ENCODE measurements around the gene TEX22. TPM values are rescaled to one million over a fixed set of nuclear protein-coding genes. Genes with fewer than 3 reads are reported as not detected.

The TEX22 gene
- total RNA-seq, 1 donor from 2014 or later = 4.1 TPM

DNA sequence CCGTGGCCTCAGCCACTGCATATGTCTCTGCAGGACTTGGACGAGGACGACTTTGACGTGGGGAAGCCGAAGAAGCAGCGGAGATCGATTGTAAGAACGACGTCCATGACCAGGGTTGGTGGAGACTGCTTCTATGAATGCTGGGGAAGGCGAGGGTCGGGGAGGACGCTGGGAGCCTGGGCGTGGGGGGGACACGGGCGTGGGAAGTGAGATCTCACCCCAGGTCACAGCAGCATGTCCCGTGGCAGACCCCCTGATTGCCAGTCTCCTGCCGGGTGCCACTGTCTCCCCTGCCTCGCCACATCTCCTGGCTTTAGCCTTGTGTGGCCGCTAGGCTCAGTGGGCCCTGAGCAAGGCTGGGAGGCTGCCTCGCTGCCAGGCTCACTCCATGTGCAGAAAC lies 29.9 kb upstream of the TEX22 start:
- TF ChIP-seq CTCF (conservative IDR thresholded peaks at IDR 0.05) = no peak
- H3K4me3 Mint-ChIP-seq = no peak overlapping the region

GRCh38 chr14:105368910-105369652 lies 29.3 kb upstream of the TEX22 start:
- DNase-seq (ENCODE audit: extremely low spot score, unreplicated experiment) = no peak
- Mint-ChIP-seq H3K36me3 (peaks cover 12% of the 10 kb centered on the region), H3K4me1 (ENCODE audit: unreplicated experiment) (no peaks in the 10 kb centered on the region), H3K27ac (no peak overlapping the region), H3K4me3 (no peak overlapping the region), H3K27me3 (no peaks in the 10 kb centered on the region), H3K9me3 (no peaks in the 10 kb centered on the region)
- no peak for TF ChIP-seq CTCF (conservative IDR thresholded peaks at IDR 0.05)

More for the DNA sequence above, 29.9 kb upstream of the TEX22 start:
- Mint-ChIP-seq H3K27ac (no peak overlapping the region), H3K27me3 (no peaks in the 10 kb centered on the region), H3K9me3 (no peaks in the 10 kb centered on the region), H3K4me1 (ENCODE audit: unreplicated experiment) (peaks cover 1% of the 10 kb centered on the region), H3K36me3 (peaks cover 11% of the 10 kb centered on the region)
- no peak for DNase-seq (ENCODE audit: extremely low spot score, unreplicated experiment)

DNA sequence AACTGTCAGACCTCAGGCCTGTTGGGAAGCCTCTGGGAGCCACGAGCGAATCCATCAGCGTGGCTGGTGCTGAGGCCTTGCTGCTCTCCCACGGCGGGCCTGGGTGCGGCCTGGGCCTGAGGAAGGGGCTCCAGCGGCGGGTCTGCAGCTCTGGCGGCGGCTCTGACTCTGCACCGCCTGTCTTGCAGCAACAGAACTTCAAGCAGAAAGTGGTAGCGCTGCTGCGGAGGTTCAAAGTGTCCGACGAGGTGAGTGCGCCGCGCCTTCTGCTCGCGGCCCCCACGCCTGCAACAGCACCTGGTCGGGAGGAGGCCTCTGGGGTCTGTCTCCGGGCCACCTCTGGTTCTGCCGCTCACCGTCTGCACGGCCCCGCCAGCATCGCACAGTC lies 28.7 kb upstream of the TEX22 start:
- Mint-ChIP-seq H3K27ac (no peak overlapping the region), H3K27me3 (no peaks in the 10 kb centered on the region), H3K4me1 (ENCODE audit: unreplicated experiment) (no peaks in the 10 kb centered on the region), H3K4me3 (no peak overlapping the region), H3K9me3 (no peaks in the 10 kb centered on the region), H3K36me3 (peaks cover 15% of the 10 kb centered on the region)
- no peak for DNase-seq (ENCODE audit: extremely low spot score, unreplicated experiment)
- TF ChIP-seq CTCF (conservative IDR thresholded peaks at IDR 0.05) = no peak

GRCh38 chr14:105374389-105374788 lies 23.9 kb upstream of the TEX22 start:
- H3K27me3 Mint-ChIP-seq = no peaks in the 10 kb centered on the region
- no peak overlapping the region for H3K27ac Mint-ChIP-seq
- H3K4me3 Mint-ChIP-seq = no peak overlapping the region

DNA sequence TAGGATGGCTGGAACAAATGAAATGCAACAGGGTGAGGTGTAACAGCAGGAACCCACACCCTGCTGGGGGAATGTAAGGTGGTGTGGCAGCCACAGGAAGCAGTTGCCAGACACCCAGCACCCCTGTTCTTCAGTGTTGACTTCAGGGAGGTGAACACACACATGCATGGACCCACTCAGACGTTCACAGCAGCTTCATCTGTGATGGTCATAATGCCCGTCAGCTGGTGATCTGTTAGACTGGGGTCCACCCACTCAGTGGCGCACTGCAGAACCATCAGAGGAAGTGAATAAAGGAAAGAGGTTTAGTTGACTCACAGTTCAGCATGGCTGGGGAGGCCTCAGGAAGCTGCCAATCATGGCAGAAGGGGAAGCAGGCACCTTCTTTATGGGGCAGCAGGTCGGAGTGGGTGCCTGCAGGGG lies 22.7 kb upstream of the TEX22 start:
- Mint-ChIP-seq H3K27me3 (no peaks in the 10 kb centered on the region), H3K27ac (no peak overlapping the region), H3K4me1 (ENCODE audit: unreplicated experiment) (peaks cover 3% of the 10 kb centered on the region), H3K36me3 (peaks cover 15% of the 10 kb centered on the region), H3K4me3 (no peak overlapping the region), H3K9me3 (no peaks in the 10 kb centered on the region)
- no peak for TF ChIP-seq CTCF (conservative IDR thresholded peaks at IDR 0.05)
- DNase-seq (ENCODE audit: extremely low spot score, unreplicated experiment) = no peak

More at GRCh38 chr14:105374389-105374788, 23.9 kb upstream of the TEX22 start:
- no peak for DNase-seq (ENCODE audit: extremely low spot score, unreplicated experiment)
- Mint-ChIP-seq H3K36me3 (peaks cover 15% of the 10 kb centered on the region), H3K4me1 (ENCODE audit: unreplicated experiment) (peaks cover 3% of the 10 kb centered on the region), H3K9me3 (no peaks in the 10 kb centered on the region)
- no peak for TF ChIP-seq CTCF (conservative IDR thresholded peaks at IDR 0.05)

Measured in type B pancreatic cell (in vitro differentiated cells).